ENCODE measurements around the gene MX2. TPM values are rescaled to one million over a fixed set of nuclear protein-coding genes. Genes with fewer than 3 reads are reported as not detected.

Gene MX2
- total and polyA plus RNA-seq, 2 of the 4 experiments (the other 2 are of a cell fraction) = 0.53 to 0.54 TPM

- intact Hi-C loops (cut with micrococcal nuclease) = no loop called here
- 94% methylated on average over 3 of the region's 11 CpGs; no CpG with 5 or more reads in 1 of the 2 experiments for WGBS, 2 experiments (ENCODE audit: extremely low coverage in 2 of 2, insufficient read length in 1 of 2)
These were observed 40.4 kb downstream of the MX2 start for GRCh38 chr21:41402231-41402630.

More at GRCh38 chr21:41402231-41402630, 40.4 kb downstream of the MX2 start:
- ATAC-seq (ENCODE audit: low read depth) (no peak), DNase-seq (no peak)
- no peak overlapping the region for H2AK9ac ChIP-seq (replicated peaks; ENCODE audit: low read depth, low read length, poor library complexity)
- no peak overlapping the region for H3K4me2 ChIP-seq (ENCODE audit: low read depth, low read length)
- no peaks in the 10 kb centered on the region for H3K4me1 ChIP-seq (ENCODE audit: control insufficient read depth, insufficient read depth, low read length)
- no peak overlapping the region for H2BK20ac ChIP-seq (ENCODE audit: low read depth, low read length)
- in situ Hi-C loops (cut with MboI; ENCODE audit: low sequenced_read_pairs) (loop anchor here (10.0 kb wide), 1 partner anchor 113 kb away; no protein-coding TSS in a partner anchor), dilution Hi-C loops (cut with HindIII; ENCODE audit: low sequenced_read_pairs, unreplicated experiment) (no loop called here)
- no peak overlapping the region for H2BK120ac ChIP-seq (ENCODE audit: low read depth, low read length)
- H3K27me3 ChIP-seq (ENCODE audit: control insufficient read depth, insufficient read depth, low read length) = peaks cover 1% of the 10 kb centered on the region; the same call in 1 of the 2 replicates
- CTCF ChIA-PET = no interaction called here
- H2BK15ac ChIP-seq (ENCODE audit: low read depth, low read length) = no peak overlapping the region
- H4K5ac ChIP-seq (ENCODE audit: low read depth, low read length) = no peak overlapping the region
- no peaks in the 10 kb centered on the region for H3K9me1 ChIP-seq (ENCODE audit: insufficient read depth, low read length)
- no peak overlapping the region for H4K8ac ChIP-seq (ENCODE audit: low read depth in 2 of 2, low read length in 2 of 2)
- POLR2A ChIA-PET (ENCODE audit: unreplicated experiment) = no interaction called here
- H2AFZ ChIP-seq (replicated peaks; ENCODE audit: low read length, poor library complexity) = no peak overlapping the region
- no peak overlapping the region for H3K14ac ChIP-seq (replicated peaks; ENCODE audit: low read depth, low read length)
- no peak overlapping the region for H2BK5ac ChIP-seq (ENCODE audit: low read depth, low read length, poor library complexity, severe bottlenecking)
- no TSS peak for BruUV-seq (replicated peaks)
- no peak overlapping the region for H3K4ac ChIP-seq (ENCODE audit: low read depth, low read length)
- H3K9ac ChIP-seq (ENCODE audit: low read depth, low read length) = no peak overlapping the region
- H3K4me3 ChIP-seq (ENCODE audit: insufficient read depth, low read depth, low read length) = no peak overlapping the region
- no peak overlapping the region for H3K23ac ChIP-seq (ENCODE audit: low read depth, low read length)
- no peak overlapping the region for H4K91ac ChIP-seq (ENCODE audit: insufficient read depth, low read depth, low read length)
- TF ChIP-seq SMC3 (IDR thresholded peaks at IDR 0.05; ENCODE audit: low read depth, low read length) (no peak), RAD21 (IDR thresholded peaks at IDR 0.05; ENCODE audit: low read length) (no peak), NFE2L2 (IDR thresholded peaks at IDR 0.05; ENCODE audit: low read depth, low read length) (no peak)
- TF ChIP-seq, protein P1, sequence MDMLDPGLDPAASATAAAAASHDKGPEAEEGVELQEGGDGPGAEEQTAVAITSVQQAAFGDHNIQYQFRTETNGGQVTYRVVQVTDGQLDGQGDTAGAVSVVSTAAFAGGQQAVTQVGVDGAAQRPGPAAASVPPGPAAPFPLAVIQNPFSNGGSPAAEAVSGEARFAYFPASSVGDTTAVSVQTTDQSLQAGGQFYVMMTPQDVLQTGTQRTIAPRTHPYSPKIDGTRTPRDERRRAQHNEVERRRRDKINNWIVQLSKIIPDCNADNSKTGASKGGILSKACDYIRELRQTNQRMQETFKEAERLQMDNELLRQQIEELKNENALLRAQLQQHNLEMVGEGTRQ (IDR thresholded peaks at IDR 0.05; ENCODE audit: low read depth, low read length) = no peak
- H4K20me1 ChIP-seq (ENCODE audit: insufficient read depth, low read length) = no peaks in the 10 kb centered on the region
- H3K36me3 ChIP-seq (ENCODE audit: control insufficient read depth, insufficient read depth, low read length) = no peaks in the 10 kb centered on the region
- no peak overlapping the region for H3K56ac ChIP-seq (ENCODE audit: extremely low read depth, insufficient read depth, low read length)
- H2AK5ac ChIP-seq (ENCODE audit: low read depth, low read length) = no peak overlapping the region
- H3K27ac ChIP-seq (ENCODE audit: insufficient read depth, low read length) = no peak overlapping the region
- no peaks in the 10 kb centered on the region for H3K79me1 ChIP-seq (ENCODE audit: low read depth in 1 of 2, low read length in 2 of 2)
- H3K9me3 ChIP-seq (ENCODE audit: control insufficient read depth, insufficient read depth, low read length) = no peaks in the 10 kb centered on the region
- H3K18ac ChIP-seq (ENCODE audit: low read depth, low read length) = no peak overlapping the region
